Psoas muscle (tissue), 8 donors: ENCODE measurements around the gene DPP9. TPM values are rescaled to one million over a fixed set of nuclear protein-coding genes. Genes with fewer than 3 reads are reported as not detected.

Experiments
- ATAC-seq, 4 donors: fragments of 200-7000 bp; cut with Tn5 transposase; one replicate each; pipeline ENCODE4 v1.9.1; 2020; ENCODE audit warnings: moderate library complexity in 3 of 4, mild to moderate bottlenecking in 2 of 4
- DNase-seq, 2 donors: peaks; one replicate each; pipeline ENCODE4 v3.0.0-alpha.2; 2020
- H3K27ac ChIP-seq: fragments of 200-600 bp; one replicate; pipeline ENCODE4 v1.8.0; 2022
- H3K27me3 ChIP-seq, 3 donors: fragments of 200-600 bp in 1 of 3; one replicate each; pipeline versions ENCODE4 v1.6.1 to v1.8.0; 2013 to 2022; ENCODE audit warnings: low read length in 2 of 3, mild to moderate bottlenecking in 2 of 3, moderate library complexity in 1 of 3; ENCODE audit not compliant: insufficient read depth in 3 of 3
- H3K36me3 ChIP-seq, 2 donors: fragments of 200-600 bp in 1 of 2; one replicate each; pipeline versions ENCODE4 v1.6.1 to v1.8.0; 2013 to 2022; ENCODE audit warnings: low read depth in 1 of 2, mild to moderate bottlenecking in 1 of 2, moderate library complexity in 1 of 2; ENCODE audit not compliant: insufficient read depth in 1 of 2
- H3K4me1 ChIP-seq: fragments of 200-600 bp; one replicate; pipeline ENCODE4 v1.8.0; 2022
- H3K4me3 ChIP-seq: fragments of 200-600 bp; one replicate; pipeline ENCODE4 v1.8.0; 2022; ENCODE audit warnings: mild to moderate bottlenecking
- H3K9me3 ChIP-seq: fragments of 200-600 bp; one replicate; pipeline ENCODE4 v1.8.0; 2022
- CTCF ChIP-seq: fragments of 200-600 bp; IDR thresholded peaks from one replicate; pipeline ENCODE4 v1.8.0; 2022; ENCODE audit warnings: antibody characterized with exemption
- WGBS, 3 donors: extraction: QIAGEN DNeasy Blood & Tissue Kit; methylation state at CpG; one replicate each; pipeline versions ENCODE4 v1.1.6 to v1.1.7; 2013; 5-methylcytosine and 5-hydroxymethylcytosine counted together
- intact Hi-C, 2 donors: fragments of 100-400 bp; cut with DNase I; formaldehyde crosslinking; loops; one replicate each; pipeline versions ENCODE4 v1.11.0 to v1.14.2; 2022
- polyA plus RNA-seq, 3 donors: library from polyadenylated mRNA; stranded (reverse); fragments of 200-250 nt; gene quantifications; one replicate each; pipeline ENCODE4 v1.2.3, GENCODE V29; 2013
- total RNA-seq, 4 donors: library from RNA; stranded (reverse); fragmentation: NEBNext Ultra II Directional in 2 of 4; extraction: Animal tissue kit (Norgen Biotek cat#: 25700) in 2 of 4; gene quantifications; one replicate each; pipeline versions ENCODE4 v1.2.1 to v1.2.4, GENCODE V29; 2021 to 2023
- donor health status: healthy with polysubstance abuse.
- donor health status: DM: no; HTN: no; CAD: no; lungs with moderate emphysema.
- donor health status: Bipolar disorder and iron deficiency.
- donor health status: healthy.
- donor health status: DM: yes; HTN: yes; CAD: no.
- donor health status: DM: no; HTN: no; CAD: no.
- donor health status: DM: no; HTN: no; CAD: no.
- donor health status: DM: yes; HTN: yes; CAD: no.

Gene DPP9
- total and polyA plus RNA-seq, 7 donors, result 55.9 to 138 (median 90.3) TPM

- intact Hi-C loops, result no loop called here
- H3K27me3 ChIP-seq, result no peaks in the 10 kb centered on the region
- no peak for ATAC-seq
- TF ChIP-seq CTCF, result no peak
- H3K4me3 ChIP-seq, result no peak overlapping the region
- peaks cover 0 to 74% of the 10 kb centered on the region in 2 donors for H3K36me3 ChIP-seq
- peaks cover 8% of the 10 kb centered on the region for H3K4me1 ChIP-seq
- DNase-seq, result no peak
- 59 to 81% (median 77%) methylated on average over 14 of the region's 14 CpGs for WGBS, 3 donors
- H3K27ac ChIP-seq, result no peak overlapping the region
- H3K9me3 ChIP-seq, result no peaks in the 10 kb centered on the region
Measured at GRCh38 chr19:4657262-4657661, 66.4 kb downstream of the DPP9 start.

- Histone ChIP-seq H3K36me3 (peaks cover 0 to 71% of the 10 kb centered on the region in 2 donors), H3K4me3 (no peak overlapping the region), H3K27me3 (no peaks in the 10 kb centered on the region), H3K27ac (no peak overlapping the region), H3K9me3 (no peaks in the 10 kb centered on the region), H3K4me1 (peaks cover 8% of the 10 kb centered on the region)
- no peak for TF ChIP-seq CTCF
- WGBS, 3 donors, result 62 to 75% (median 67%) methylated on average over 8 of the region's 8 CpGs
- intact Hi-C loops, result no loop called here
- ATAC-seq (no peak), DNase-seq (no peak)
Measured at GRCh38 chr19:4656102-4656501, 67.5 kb downstream of the DPP9 start.

- WGBS, 3 donors, result 64 to 85% (median 68%) methylated on average over 27 of the region's 27 CpGs
- DNase-seq (no peak), ATAC-seq (peak; percentile 20 to 51 (median 36))
- Histone ChIP-seq H3K27ac (no peak overlapping the region), H3K36me3 (peaks cover 0 to 59% of the 10 kb centered on the region in 2 donors), H3K4me1 (peaks cover 8% of the 10 kb centered on the region), H3K9me3 (no peaks in the 10 kb centered on the region), H3K4me3 (no peak overlapping the region), H3K27me3 (no peaks in the 10 kb centered on the region)
- intact Hi-C loops, result loop anchor here in 1 of 2 donors (1.0 kb wide), 1 partner anchor 27 kb away; no protein-coding TSS in a partner anchor
- TF ChIP-seq CTCF, result no peak
Measured at GRCh38 chr19:4654437-4655361, 68.9 kb downstream of the DPP9 start.

GRCh38 chr19:4653793-4654436, 69.7 kb downstream of the DPP9 start:
- Histone ChIP-seq H3K4me1 (peaks cover 8% of the 10 kb centered on the region), H3K27ac (no peak overlapping the region), H3K9me3 (no peaks in the 10 kb centered on the region), H3K36me3 (peaks cover 0 to 51% of the 10 kb centered on the region in 2 donors), H3K27me3 (no peaks in the 10 kb centered on the region), H3K4me3 (no peak overlapping the region)
- TF ChIP-seq CTCF, result no peak
- 75 to 85% (median 76%) methylated on average over 13 of the region's 13 CpGs for WGBS, 3 donors
- ATAC-seq (peak in 1 of 4 donors; percentile 9), DNase-seq (no peak)
- intact Hi-C loops, result no loop called here
